Esophagus muscularis mucosa (tissue), 4 donors: Measurements from ENCODE around the gene KIF3A.

Source experiments
- EP300 ChIP-seq: sonication (generic); formaldehyde crosslinking; IDR thresholded peaks from one replicate; pipeline ENCODE4 v1.6.1; 2017; ENCODE audit warnings: antibody characterized with exemption
- POLR2A ChIP-seq: fragments of 450-650 bp; IDR thresholded peaks from one replicate; pipeline ENCODE4 v1.6.1; 2017; ENCODE audit warnings: antibody characterized with exemption, moderate library complexity, mild to moderate bottlenecking, low read depth
- POLR2AphosphoS5 ChIP-seq, 2 donors: sonication (generic); formaldehyde crosslinking; IDR thresholded peaks; one replicate each; pipeline ENCODE4 v1.6.1; 2017; ENCODE audit warnings: antibody characterized with exemption in 2 of 2
- TF ChIP-seq, protein P1 (sequence below), 3 experiments: fragments of 200-600 bp in 2 of 3; fragments of 450-650 bp in 1 of 3; sonication (generic) in 2 of 3; IDR thresholded peaks; one replicate each; pipeline ENCODE4 v1.5.1; 2017 to 2019; ENCODE audit warnings: antibody characterized with exemption in 3 of 3, mild to moderate bottlenecking in 2 of 3, moderate library complexity in 1 of 3

DNA sequence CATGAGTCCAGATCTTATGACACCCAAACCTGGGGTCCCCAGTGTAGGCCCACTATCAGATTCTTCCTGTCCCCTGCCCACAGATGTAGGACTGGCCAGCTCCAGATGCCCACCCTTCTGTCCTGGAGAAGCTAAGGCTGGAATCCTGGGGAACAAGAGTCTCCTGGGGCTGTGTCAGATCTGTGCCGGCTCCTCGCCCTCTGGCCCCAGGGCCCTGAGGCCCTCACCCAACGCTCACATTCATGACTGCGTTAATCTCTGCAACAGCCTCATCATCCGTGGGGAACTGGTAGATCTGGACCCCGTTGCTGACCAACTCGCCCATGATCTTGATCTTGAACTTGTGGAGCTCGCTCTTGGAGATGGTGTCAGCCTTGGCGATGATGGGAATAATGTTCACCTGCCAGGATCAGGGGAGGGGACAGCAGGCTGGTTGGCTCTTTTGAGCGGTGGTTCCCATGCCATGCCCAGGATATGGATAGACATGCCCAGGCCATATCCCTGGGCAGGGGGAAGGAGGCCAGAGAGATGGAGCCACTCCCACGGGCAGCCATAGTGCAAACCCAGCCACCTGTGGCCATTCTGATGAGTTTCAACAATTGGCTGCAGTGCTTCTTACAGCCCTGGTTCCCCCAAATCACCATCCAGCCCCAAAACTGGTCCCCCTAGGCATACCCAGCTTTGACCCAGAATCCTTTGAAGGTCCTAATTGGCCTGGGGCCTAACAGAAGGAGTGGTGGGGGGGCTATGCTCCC lies 25.1 kb upstream of the KIF3A start:
- TF ChIP-seq POLR2A: no peak
- TF ChIP-seq, protein P1, sequence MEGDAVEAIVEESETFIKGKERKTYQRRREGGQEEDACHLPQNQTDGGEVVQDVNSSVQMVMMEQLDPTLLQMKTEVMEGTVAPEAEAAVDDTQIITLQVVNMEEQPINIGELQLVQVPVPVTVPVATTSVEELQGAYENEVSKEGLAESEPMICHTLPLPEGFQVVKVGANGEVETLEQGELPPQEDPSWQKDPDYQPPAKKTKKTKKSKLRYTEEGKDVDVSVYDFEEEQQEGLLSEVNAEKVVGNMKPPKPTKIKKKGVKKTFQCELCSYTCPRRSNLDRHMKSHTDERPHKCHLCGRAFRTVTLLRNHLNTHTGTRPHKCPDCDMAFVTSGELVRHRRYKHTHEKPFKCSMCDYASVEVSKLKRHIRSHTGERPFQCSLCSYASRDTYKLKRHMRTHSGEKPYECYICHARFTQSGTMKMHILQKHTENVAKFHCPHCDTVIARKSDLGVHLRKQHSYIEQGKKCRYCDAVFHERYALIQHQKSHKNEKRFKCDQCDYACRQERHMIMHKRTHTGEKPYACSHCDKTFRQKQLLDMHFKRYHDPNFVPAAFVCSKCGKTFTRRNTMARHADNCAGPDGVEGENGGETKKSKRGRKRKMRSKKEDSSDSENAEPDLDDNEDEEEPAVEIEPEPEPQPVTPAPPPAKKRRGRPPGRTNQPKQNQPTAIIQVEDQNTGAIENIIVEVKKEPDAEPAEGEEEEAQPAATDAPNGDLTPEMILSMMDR (IDR thresholded peaks at IDR 0.05): no peak
- TF ChIP-seq POLR2AphosphoS5 (IDR thresholded peaks at IDR 0.05): no peak
- no peak for TF ChIP-seq EP300
